Caki2 (cell line): ENCODE results near the gene ITGB5. TPM values are rescaled to one million over a fixed set of nuclear protein-coding genes. Genes with fewer than 3 reads are reported as not detected.

ENCODE experiments used
- DNase-seq: peaks from one replicate; pipeline ENCODE4 v3.0.0-alpha.2; 2015; ENCODE audit warnings: low read depth
- in situ Hi-C: cut with HindIII; loops from 2 replicates; pipeline ENCODE4 v1.10.0; 2016; ENCODE audit warnings: low sequenced_read_pairs, low pct_unique_long_range_greater_than_20kb, mixed read lengths
- total RNA-seq: library from RNA; depleted of rRNA; stranded (reverse); fragments of >200 nt; shearing (Covaris generic); gene quantifications from 2 replicates; pipeline ENCODE4 v1.2.3, GENCODE V29; 2014; ENCODE audit warnings: low replicate concordance

The ITGB5 gene
- total RNA-seq, 1 experiment from 2014 or later: 475 TPM

DNA sequence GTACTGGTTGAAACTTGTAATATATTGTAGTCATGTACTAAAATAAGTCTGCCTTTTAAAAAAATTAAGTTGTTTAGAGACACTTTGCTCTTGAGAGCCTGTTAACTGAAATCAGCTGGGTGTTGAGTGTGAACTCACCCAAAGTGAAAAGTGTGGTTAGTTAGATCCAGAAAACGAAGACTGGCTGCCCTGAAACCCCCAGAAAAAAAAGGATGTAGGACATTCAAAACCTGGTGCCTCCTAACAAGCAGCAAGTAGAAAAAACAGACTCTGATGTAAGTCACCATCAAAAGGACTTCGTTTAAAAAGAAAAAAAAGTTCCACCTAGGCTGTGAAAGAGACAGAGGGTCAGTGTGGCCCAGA lies 116.1 kb downstream of the ITGB5 start:
- in situ Hi-C loops: loop anchor here (25.0 kb wide), 1 partner anchor 116 kb away; the partner anchor contains the start of gene ITGB5
- no peak for DNase-seq

DNA sequence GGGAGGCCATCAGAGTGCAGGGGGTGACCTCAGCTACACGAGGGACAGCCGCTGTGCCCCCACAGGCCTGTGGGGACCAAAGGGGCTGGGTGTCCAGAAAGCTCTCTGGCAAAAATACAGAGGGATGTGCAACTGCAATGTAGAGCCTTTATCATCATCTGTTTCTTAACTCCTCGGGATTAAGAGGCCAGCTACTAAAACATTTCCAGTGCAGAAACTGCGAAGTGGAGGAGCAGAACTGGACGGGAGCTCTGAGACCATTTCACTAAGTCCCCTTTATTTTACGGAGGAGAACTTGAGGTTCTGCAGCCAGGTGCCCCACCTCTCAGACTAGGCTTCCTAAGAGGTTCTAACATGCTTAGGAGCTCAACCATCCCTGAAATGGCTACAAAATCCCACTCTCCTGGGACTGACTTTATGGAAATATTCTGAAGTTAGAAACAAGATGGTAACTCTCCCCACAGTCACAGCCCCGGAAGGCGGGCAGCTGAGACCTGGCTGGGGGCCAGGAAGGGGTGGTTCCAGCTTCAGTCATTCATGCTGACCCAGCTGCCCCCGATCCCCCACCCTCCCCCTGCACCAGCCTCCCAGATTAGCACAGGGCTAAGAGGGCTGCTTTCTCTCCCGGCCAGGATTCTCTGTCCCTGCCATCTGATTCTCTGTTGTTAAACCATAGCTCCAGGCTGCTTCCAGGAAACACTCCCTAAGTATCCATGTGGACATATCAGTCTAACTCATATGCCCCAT lies 116.7 kb downstream of the ITGB5 start:
- in situ Hi-C loops: loop anchor here (25.0 kb wide), 1 partner anchor 117 kb away; the partner anchor contains the start of gene ITGB5
- DNase-seq: no peak

DNA sequence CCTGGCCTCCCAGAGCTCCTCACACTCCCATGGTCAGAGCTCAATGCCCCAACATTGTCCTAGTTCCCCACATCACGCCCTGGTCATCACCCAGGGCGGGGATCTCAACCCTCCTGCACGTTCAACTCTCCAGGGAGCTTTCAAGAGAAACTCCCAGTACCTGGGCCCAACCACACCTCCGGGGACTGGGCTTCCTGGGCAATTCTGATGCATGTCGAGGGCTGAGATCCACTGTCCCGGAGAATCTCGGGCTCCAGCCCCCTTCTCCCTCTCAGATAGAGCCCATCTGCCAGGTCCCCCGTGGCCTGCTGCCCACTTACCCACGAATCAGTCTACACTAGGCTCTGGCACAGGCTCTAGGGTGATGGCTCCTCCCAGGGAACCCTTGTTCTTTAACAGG lies 117.7 kb downstream of the ITGB5 start:
- in situ Hi-C loops: loop anchor here (25.0 kb wide), 1 partner anchor 118 kb away; the partner anchor contains the start of gene ITGB5
- DNase-seq: no peak

DNA sequence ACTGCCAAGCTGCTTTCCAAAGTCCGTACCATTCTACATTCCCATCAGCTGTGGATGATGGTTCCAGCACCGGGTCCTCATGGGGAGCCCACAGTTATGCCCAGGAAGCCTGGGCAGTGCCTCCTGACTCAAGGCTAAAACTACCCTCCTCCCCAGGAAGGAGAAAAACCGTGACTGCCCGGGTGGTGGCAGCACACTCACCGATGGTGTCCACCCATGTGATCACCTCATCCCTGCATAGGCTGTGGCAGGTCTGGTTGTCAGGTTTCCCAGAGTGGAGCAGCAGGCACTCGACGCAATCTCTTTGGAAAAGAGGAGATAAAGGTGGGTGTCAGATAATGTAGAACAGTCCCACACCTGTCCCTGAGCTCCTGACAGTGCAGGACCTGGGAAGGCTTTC lies 118.4 kb downstream of the ITGB5 start:
- peak; percentile 36 for DNase-seq
- in situ Hi-C loops: loop anchor here (25.0 kb wide), 1 partner anchor 118 kb away; the partner anchor contains the start of gene ITGB5

DNA sequence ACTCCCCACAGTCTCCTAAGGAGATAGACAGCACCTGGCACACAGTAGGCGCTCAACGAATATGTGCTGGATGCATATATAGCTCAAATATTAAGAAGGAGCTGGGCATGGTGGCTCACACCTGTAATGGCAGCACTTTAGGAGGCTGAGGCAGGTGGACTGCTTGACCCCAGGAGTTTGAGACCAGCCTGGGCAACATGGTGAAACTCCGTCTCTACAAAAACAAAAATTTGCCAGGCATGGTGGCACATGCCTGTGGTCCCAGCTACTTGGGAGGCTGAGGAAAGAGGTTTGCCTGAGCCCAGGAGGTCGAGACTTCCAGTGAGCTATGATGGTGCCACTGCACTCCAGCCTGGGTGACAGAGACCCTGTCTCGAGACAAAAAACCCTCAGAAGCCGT lies 119.5 kb downstream of the ITGB5 start:
- DNase-seq: no peak

DNA sequence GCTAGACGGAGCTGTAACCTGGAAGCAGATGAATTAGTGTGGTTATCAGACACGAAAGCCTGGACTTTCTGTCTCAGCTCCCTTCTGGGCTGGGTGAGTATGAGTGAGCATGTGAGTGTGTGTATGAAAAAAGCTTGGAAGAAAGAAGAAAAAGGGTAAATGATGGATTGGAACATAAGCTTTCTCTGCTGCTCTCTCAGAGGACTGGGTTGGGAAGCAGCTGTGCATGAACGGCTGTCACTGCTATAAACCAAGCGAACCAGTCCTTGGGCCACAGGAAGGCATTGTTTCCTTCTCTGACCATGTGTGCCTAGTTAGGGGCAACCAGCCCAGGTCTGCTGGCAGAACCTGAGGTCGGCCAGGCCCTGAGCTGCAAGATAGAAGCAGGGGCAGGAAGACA lies 119.9 kb downstream of the ITGB5 start:
- DNase-seq: no peak
- in situ Hi-C loops: loop anchor here (25.0 kb wide), 1 partner anchor 120 kb away; the partner anchor contains the start of gene ITGB5

More for the DNA sequence above, 119.5 kb downstream of the ITGB5 start:
- in situ Hi-C loops: loop anchor here (25.0 kb wide), 1 partner anchor 120 kb away; the partner anchor contains the start of gene ITGB5

DNA sequence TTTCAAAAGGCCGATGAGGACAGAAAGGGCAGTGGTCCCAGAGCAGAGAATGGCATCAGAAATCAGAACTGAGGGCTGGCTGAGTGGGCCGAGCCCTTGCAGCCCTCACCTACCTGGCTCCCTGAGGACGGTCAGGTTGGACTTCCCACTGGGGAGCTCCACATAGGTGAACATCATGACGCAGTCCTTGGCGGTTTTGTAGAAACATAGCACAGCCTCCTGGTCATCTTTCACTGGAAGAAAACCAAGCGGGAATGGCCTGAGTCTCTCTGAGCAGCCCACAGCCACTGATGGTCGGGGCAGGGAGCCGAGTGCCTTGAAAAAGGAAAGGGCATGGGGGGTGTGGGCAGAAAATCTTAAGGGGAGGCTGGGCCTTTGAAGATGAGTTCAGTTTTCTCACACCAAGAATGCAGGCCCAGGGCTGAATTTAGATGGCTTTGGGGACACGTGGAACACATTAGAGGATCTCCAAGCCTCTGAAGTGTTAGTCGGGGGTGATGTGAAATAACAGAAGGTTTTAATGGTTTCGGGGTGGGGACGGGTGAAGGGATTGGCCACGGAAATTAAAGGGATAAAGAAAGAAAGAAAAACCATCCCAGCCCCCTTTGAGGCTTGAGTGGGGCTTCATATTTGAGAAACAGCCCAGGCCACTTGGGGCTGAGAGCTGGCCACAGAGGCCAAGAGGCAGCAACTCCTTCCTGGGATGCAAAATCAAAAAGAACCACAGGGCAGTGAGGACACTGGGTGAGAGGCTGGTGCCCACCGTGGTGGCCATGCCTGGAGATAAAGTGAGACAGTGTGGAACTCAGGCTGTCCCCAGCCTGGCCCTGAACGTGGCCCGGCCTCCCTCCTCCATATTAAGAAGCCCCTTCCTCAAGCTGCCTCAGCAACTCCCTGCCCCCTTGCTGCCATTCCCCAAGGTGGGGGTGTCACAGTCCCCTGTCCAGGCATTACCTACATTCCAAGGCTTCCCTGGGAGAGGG lies 120.8 kb downstream of the ITGB5 start:
- in situ Hi-C loops: loop anchor here (25.0 kb wide), 1 partner anchor 121 kb away; the partner anchor contains the start of gene ITGB5
- no peak for DNase-seq

DNA sequence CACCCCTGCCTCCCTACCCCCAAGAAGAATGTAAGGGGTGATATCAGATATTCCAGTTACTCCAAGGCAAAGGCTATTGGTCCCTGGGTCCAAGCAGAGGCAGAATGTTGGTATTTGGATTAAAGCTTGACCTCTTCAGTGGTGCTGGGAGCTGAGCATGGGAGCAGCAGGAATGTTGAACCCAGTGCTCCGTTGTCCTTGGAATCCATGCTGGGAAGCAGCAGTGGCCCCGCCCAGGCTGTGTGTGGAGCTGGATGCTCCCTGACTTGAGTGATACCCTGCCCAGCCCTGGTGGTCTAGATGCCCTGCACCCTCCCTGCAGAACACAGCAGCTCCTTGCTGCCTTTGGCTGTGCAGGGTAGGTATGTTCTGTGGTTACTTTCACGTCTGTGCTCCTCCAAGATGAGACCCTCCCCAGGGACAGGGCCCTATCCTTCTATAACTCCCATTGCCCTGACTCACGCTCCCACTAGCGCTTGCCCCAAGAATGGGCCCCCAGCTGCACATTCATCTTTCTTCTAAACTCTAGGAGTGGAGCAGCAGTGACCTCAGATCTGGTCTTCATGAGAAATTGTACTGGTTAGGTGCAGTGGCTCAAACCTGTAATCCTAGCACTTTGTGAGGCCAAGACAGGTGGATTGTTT lies 121.8 kb downstream of the ITGB5 start:
- no peak for DNase-seq
- in situ Hi-C loops: loop anchor here (25.0 kb wide), 1 partner anchor 122 kb away; the partner anchor contains the start of gene ITGB5

DNA sequence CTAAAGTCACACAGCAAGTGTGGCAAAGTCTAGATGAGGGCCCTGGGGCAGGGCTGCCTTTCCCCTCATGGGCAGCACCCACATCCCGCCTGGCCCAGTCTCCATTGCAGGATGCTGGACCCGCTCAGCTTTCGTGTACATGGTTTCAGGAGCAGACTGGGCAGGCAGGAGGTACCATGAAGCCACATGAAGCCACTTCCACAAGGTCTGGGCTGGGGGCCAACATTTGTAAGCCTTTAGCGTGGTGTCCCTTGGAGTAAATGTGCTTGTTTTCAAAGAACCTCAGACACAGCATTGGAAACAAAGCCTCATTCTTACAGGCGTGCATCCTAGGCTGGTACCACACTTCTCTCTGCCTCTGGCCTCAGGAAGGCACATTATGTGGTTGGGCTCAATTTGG lies 122.4 kb downstream of the ITGB5 start:
- in situ Hi-C loops: loop anchor here (25.0 kb wide), 1 partner anchor 123 kb away; the partner anchor contains the start of gene ITGB5
- no peak for DNase-seq

DNA sequence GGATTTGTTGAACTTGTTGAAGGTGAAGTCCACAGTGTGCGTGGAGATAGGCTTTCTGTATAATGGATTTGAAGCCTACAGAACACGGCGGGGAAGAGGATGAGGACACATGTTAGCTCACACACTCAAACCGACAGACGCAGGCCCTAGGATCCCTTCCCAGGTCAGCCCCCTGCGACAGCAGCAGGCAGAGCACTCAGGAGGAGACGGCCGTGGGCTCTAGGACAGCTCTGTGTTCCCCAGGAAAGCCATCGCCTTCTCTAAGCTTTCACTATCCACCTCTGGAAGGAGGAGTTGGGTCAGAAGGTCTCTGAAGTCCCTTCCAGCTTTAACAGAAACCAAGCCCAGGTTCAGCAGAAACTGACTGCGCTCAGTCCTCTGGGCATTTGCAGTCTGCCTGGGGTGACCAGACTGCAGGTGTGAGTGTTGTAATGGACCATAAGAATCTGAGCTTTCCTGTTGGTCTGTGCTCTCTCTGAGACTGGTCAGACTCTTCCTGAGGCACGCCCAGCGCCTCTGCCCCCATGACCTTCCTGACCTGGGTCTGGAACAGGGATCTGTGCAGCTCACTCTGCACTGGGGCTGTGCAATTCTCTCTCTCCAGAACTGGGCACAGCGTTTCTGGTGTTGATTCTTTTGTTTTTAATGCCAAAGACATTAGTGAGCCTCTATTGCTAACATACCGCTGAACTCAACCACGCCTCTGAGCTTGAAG lies 123.4 kb downstream of the ITGB5 start:
- DNase-seq: no peak
- in situ Hi-C loops: loop anchor here (25.0 kb wide), 1 partner anchor 124 kb away; the partner anchor contains the start of gene ITGB5

DNA sequence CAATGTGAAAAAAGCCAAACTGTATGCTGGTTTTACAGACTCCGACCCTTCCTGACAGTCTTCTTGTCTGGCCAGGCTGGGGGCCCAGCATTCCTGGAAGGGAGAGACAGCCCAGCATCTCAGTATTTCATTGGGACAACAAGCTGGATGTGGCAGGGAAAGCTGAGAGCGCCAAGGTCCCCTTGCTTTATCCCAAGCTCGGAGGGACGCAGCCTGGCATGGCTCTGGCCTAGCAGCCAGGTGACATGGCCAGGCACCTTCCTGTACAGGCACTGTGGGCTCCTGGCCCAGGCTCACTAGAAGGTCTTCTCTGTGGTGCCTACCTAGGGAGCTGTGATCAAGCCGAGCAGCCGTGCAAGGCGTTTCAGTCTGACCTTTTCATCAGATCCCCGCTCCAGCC lies 124.0 kb downstream of the ITGB5 start:
- in situ Hi-C loops: loop anchor here (25.0 kb wide), 1 partner anchor 124 kb away; the partner anchor contains the start of gene ITGB5
- no peak for DNase-seq

DNA sequence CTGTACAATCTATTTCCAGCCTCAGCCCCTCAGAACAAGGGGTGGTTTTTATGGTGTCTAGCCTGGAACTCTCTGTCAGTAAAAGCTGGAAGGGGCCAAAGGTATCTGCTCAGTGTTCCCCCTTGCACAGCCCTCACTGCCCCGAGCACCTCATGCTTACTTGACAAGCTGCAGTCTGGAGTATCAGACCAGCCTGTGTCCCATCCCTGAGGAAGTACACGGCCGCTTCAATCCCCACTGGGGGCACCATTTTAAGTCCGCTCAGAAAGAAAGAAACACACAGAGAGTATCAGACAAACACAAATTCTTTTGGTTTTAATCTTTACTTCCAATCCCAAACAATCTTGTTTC lies 124.5 kb downstream of the ITGB5 start:
- DNase-seq: no peak
- in situ Hi-C loops: loop anchor here (25.0 kb wide), 1 partner anchor 125 kb away; the partner anchor contains the start of gene ITGB5

DNA sequence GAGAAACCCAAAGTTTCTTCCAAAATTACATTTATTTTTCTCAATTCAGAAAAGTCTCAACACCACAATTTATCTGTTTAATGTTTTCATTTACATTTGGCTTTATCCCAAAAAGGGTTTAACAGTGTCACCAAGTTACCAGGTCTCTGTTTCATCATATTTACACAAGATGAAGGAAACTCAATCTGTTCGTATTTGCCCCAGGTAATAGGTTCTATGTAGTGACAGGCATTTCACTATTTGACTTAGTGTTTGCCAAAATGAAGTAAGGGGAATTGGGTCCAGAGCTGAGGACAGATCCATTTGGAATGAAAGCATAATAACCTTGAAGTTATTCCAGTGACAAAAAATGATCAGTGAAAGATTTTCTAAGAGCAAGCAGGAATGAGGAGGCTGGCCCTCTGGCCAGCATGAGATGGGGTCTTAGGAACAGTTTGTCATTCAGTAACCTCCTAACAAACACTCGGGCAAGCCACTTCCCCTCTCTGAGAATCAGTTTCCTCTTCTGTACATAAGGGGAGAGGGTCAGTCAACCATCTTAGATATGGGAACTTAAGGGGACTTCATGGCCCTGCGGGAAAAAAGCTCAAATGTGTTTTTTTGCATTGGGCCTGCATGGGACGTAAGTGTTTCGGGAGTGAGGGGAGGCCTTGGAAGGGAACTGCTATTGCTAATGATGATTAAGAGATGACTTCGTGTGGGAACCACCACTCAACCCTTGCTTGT lies 125.1 kb downstream of the ITGB5 start:
- DNase-seq: no peak
- in situ Hi-C loops: loop anchor here (25.0 kb wide), 1 partner anchor 125 kb away; the partner anchor contains the start of gene ITGB5

DNA sequence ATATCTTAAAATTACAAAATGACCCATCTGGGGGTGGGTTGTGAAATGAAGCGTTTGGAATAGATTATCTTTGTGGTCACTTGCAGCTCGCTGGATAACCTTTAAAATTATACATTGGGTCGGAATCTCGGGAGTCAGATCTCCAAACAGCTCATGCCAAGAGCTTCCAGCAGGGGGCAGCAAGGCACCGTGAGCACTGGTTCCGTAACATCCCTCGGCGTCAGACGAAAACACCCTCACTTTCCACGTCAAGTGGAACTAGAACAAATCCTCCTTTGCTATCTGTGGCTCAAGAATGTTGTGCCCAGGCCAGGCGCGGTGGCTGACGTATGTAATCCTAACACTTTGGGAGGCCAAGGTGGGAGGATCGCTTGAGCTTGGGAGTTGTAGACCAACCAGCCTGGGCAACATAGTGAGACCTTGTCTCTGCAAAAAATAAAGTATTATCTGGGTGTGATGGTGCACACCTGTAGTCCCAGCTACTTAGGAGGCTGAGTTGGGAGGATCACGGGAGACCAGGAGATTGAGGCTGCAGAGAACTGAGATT lies 125.8 kb downstream of the ITGB5 start:
- in situ Hi-C loops: loop anchor here (25.0 kb wide), 1 partner anchor 126 kb away; the partner anchor contains the start of gene ITGB5
- peak; percentile 61 for DNase-seq

DNA sequence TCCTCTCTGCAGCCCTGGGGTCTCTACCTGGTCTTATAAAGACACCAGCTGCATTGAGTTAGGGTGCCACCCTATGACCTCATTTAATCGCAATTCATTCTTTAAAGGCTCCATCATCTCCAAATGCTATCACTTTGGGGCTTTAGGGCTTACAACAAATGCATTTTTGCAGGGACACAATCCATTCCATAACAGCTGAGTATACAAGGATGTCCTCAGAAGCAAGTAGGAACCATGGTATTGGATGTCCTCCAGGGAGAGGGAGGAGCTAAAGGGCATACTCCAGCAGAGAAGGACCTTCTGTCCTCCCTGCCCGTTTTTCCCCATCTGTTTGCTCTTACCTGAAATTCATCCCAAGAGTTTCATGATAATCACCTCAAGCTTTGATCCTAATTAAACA lies 126.6 kb downstream of the ITGB5 start:
- in situ Hi-C loops: loop anchor here (25.0 kb wide), 1 partner anchor 127 kb away; the partner anchor contains the start of gene ITGB5
- peak; percentile 18 for DNase-seq

DNA sequence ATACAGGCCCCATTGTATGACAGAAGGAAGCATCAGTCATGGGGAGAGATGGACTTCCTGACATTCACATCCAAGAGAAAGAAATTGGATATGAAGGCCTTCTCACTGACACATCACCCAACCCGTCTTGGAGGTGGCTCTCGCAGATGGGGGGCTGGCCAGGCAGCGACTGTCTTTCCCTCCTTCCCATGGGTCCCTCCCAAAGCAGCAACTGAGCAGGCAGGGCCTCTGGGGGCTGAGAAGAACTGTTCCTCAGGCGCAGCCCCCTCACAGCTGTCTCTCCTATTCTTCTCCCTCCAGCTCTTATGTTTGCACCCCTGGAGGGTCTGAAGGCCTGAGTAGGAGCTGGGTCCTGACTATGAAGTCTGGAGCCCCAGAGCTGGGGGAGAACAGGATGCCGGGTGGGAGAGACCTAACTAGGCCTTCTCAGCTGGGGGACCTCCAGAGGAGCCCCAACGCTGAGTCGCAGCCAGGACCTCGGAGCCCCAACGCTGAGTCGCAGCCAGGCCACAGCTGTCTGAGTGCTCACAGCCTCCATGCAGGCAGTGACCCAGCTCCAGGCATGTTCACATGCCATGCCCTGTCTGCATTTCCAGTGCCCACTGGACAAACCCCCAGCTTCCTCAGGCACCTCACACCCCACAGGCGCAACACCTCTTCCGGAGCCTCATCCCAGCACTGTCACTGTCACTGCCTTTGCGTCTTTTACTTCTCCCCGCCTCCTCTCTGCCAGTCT lies 127.3 kb downstream of the ITGB5 start:
- in situ Hi-C loops: loop anchor here (25.0 kb wide), 1 partner anchor 127 kb away; the partner anchor contains the start of gene ITGB5
- DNase-seq: no peak
